ENCODE results near the gene C10orf53.

Gene C10orf53, protein sequence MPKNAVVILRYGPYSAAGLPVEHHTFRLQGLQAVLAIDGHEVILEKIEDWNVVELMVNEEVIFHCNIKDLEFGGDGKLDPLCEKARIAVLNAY

GRCh38 chr10:49679480-49679893 is at the start of gene C10orf53:
Gene C10orf53, plus strand, starts transcription at chr10:49679651. Its CDS starts 47 bp downstream, at chr10:49679698.
- DNase-seq (ENCODE audit: low spot score), result no peak

DNA sequence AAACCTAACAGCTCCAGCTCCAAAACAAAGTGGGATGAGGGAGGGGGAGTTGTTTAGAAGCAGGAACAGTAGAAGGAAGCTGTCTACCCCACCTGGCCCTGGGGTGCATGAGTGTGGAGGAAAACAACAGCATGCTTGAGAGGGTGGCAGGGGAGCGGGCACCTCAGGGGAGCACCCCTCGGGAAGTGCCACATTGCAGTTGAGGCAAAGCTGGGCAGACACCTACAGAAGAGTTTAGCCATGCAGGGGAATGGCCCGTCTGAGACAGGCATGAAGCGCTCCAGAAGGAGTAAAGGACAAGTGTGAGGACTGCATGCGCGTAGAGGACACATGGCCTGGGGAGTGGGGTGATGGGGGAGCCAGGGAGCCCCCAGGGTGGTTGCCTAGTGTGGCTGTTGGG is 47.5 kb upstream of the C10orf53 start:
- no peak for DNase-seq (ENCODE audit: low spot score)

- no peak for DNase-seq (ENCODE audit: low spot score)
Measured at GRCh38 chr10:49632406-49633317, 46.8 kb upstream of the C10orf53 start.

- no peak for DNase-seq (ENCODE audit: low spot score)
Measured at GRCh38 chr10:49633327-49634068, 46.0 kb upstream of the C10orf53 start.

- no peak for DNase-seq (ENCODE audit: low spot score)
Measured at GRCh38 chr10:49634069-49634660, 45.3 kb upstream of the C10orf53 start.

GRCh38 chr10:49642311-49642710 is 37.1 kb upstream of the C10orf53 start:
- no peak for DNase-seq (ENCODE audit: low spot score)

DNA sequence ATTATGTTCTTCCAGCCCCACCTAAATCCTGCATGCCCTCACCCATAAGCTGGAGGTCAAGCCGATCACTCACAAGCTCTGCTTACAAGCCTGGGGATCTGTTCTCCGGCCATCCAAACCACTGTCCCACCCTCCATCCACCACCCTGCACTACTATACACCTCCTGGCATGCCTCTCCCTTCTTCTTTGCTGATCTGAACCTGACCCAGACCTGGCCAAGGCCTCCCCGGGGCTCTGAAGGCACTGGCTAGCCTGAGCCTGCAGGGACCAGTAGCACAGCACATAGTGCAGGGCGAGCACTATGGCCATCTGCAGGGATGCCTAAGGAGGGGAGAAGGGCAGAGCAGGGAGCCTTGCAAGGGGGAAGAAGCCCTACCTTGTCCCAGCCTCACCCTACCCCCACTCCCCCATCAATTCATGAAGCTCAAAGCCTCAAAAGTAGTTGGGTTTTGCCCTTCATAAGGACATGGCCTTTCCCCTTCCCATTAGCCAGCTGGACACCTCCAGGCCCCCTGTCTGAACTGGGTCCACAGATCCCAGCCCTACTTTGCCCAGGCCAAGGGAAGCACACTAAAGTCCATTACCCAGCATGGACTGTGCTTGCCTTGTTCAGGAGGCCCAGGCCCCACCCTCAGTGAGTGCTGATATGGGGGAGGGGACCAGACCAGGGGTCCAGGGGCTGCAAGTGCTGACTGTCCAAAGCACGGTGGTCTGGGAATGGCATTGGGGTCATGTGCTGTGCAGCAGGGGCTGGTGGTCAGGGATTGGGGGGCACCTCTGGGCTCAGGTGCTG is 36.0 kb upstream of the C10orf53 start:
- no peak for DNase-seq (ENCODE audit: low spot score)

- DNase-seq (ENCODE audit: low spot score), result no peak
Measured at GRCh38 chr10:49644035-49644646, 35.3 kb upstream of the C10orf53 start.

GRCh38 chr10:49645417-49645816 is 34.0 kb upstream of the C10orf53 start:
- DNase-seq (ENCODE audit: low spot score), result no peak

DNA sequence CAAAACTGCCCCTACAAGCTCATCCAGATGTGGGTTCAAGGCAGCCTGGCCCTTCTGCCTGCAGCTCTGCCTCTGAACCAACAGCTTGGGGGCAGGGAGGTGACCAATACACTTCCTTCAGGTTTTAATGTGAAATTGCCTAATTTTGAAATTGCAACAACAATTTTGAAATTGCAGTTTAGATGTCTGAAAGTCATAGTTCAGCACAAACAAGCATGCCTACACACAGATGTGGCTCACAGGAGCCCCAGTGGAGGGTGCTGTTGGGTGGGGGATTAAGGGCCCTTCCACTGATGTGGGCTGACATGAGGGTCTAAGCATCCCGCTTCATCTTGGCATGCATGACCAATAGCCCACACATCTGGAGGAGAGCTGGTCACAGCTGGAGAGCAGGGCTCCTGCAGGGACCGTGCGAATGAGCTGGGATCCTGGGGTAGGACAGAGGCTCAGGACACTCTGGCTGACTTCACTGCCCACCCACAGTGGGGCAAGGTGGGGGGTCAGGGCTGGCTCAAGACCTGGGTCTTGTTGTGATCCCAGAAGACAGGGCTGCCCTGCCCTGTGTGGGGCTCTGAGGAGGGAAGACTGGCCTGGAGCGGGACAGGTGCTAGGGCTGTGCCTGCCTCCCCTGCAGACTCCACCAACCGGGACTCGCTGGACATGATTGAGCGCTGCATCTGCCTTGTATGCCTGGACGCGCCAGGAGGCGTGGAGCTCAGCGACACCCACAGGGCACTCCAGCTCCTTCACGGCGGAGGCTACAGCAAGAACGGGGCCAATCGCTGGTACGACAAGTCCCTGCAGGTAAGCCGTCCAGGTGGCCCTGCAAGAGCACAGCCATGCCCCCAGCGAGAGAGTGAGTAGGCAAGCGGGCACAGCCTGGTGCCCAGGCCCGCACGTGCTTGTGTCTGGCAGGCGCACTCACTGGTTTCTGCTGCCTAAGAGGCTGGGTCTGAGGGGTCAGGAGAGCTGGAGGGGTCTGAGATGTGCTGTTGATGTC is 33.3 kb upstream of the C10orf53 start:
- no peak for DNase-seq (ENCODE audit: low spot score)

GRCh38 chr10:49647554-49647953 is 31.9 kb upstream of the C10orf53 start:
- DNase-seq (ENCODE audit: low spot score), result no peak

GRCh38 chr10:49647985-49648795 is 31.3 kb upstream of the C10orf53 start:
- DNase-seq (ENCODE audit: low spot score), result no peak

DNA sequence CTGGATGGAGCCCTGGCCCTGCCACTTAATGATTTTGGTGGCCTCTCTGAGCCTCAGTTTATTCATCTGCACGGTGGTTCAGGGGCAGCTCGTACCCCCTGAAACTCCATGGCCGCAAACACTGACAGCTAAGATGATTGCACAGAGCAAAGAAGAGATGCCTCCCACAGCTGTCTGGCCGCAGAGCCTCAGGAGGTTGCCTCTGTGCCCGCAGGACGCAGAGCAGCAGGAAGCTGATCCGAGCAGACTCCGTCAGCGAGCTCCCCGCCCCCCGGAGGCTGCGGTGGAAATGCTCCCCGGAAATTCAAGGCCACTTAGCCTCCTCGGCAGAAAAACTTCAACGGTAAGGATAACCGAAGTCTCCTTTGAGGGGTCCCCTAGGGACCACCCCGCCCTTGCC is 30.2 kb upstream of the C10orf53 start:
- DNase-seq (ENCODE audit: low spot score), result no peak

GRCh38 chr10:49649936-49650723 is 29.3 kb upstream of the C10orf53 start:
- no peak for DNase-seq (ENCODE audit: low spot score)

DNA sequence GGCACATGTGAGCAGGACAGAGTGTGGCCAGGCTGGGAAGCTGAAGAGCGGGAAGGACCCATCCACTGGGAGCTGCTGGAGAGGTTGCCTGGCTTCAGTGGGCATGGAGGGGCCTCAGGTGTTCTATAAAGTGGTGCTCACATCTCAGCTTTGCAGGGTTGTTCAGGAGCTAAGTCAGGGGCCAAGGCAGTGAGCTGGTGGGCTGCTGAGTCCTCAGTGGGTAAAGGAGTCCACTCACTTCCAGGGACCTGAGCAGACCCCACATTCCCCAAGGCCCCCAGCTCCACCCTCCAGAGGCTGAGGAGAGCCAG is 28.8 kb upstream of the C10orf53 start:
- no peak for DNase-seq (ENCODE audit: low spot score)

GRCh38 chr10:49651039-49651835 is 28.2 kb upstream of the C10orf53 start:
- no peak for DNase-seq (ENCODE audit: low spot score)

GRCh38 chr10:49651917-49652316 is 27.5 kb upstream of the C10orf53 start:
- DNase-seq (ENCODE audit: low spot score), result no peak

All from LoVo (cell line).